H54 (cell line): Measurements from ENCODE around the gene HNRNPUL2.
A peak's percentile ranks its signal among the peaks of the same experiment; 100 is the strongest.
"Not testable (repeated sequence)": the region's sequence is repeated elsewhere in the genome, so short reads cannot be mapped to it uniquely, and the experiment has no call there.

Experiments used
- DNase-seq: peaks from one replicate; pipeline ENCODE4 v3.0.0; 2011; ENCODE audit warnings: low spot score, mixed read lengths; ENCODE audit not compliant: insufficient read length
- FAIRE-seq: peaks from 3 replicates; lab custom pipeline; 2011; peaks lifted over from hg19 to GRCh38; lab: Jason Lieb, UNC
- POLR2A ChIP-seq: IDR thresholded peaks from 2 replicates; pipeline ENCODE4 v1.6.1; 2011; ENCODE audit warnings: low read depth, mild to moderate bottlenecking, low read length

Gene HNRNPUL2

DNA sequence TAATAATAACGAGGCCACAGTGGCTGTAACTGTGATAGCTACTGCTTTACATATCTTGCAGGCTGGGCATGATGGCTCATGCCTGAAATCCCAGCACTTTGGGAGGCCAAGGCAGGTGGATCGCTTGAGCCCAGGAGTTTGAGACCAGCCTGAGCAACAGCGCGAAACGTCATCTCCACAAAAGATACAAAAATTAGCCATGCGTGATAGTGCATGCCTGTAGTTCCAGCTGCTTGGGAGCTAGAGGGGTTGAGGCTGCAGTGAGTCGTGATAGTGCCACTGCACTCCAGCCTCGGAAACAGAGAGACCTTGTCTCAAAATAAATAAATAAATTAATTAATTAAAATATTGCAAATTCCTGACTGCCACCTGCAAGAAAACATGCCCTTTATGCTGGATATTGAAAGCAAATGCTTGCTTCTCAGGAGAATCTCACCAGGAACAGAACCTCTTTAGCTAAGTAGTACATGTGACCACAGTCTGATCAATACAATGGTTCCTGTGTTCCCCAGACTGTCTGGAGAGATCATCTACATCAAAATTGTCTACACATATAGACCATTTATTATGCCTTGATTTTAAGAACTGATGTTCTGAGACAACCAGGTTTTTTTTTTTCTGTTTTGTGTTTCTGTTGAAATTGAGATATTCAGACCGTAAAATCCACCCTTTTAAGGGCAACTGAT is 20.4 kb upstream of the HNRNPUL2 start:
- DNase-seq (no peak), FAIRE-seq (no peak)
- no peak for TF ChIP-seq POLR2A

- no peak for DNase-seq
Observed at GRCh38 chr11:62737196-62737595, 9.9 kb upstream of the HNRNPUL2 start.

GRCh38 chr11:62732830-62733229 is 5.6 kb upstream of the HNRNPUL2 start:
- no peak for FAIRE-seq
- TF ChIP-seq POLR2A, result no peak
- DNase-seq, result no peak

More at GRCh38 chr11:62737196-62737595, 9.9 kb upstream of the HNRNPUL2 start:
- FAIRE-seq, result no peak
- TF ChIP-seq POLR2A, result no peak

DNA sequence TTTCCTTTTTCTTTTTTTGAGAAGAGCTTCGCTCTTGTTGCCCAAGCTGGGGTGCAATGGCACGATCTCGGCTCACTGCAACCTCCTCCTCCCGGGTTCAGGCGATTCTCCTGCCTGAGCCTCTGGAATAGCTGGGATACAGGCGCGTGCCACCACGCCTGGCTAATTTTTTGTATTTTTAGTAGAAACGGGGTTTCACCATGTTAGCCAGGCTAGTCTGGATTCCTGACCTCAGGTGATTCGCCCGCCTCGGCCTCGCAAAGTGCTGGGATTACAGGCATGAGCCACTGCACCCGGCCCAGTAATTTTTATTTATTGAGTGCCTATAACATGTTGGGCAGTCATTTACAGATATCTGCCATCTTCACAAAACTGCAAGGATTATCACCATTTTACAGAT is 2.8 kb upstream of the HNRNPUL2 start:
- not testable (repeated sequence) for FAIRE-seq, DNase-seq

- peak; percentile 64 for DNase-seq
- no peak for FAIRE-seq
- peak; percentile 28; the same call in 1 of the 2 replicates for TF ChIP-seq POLR2A
Observed at GRCh38 chr11:62728171-62728988, 1.1 kb upstream of the HNRNPUL2 start, which contains the start of gene TTC9C. Gene TTC9C (plus strand): TSS chr11:62728486. CDS start chr11:62728849, 363 bp downstream.

- no peak for TF ChIP-seq POLR2A
- no peak for FAIRE-seq
- DNase-seq, result peak; percentile 63
Observed at GRCh38 chr11:62727872-62728170, 564 bp upstream of the HNRNPUL2 start.

- no peak for TF ChIP-seq POLR2A
Observed at GRCh38 chr11:62726915-62727164, 417 bp downstream of the HNRNPUL2 start.

DNA sequence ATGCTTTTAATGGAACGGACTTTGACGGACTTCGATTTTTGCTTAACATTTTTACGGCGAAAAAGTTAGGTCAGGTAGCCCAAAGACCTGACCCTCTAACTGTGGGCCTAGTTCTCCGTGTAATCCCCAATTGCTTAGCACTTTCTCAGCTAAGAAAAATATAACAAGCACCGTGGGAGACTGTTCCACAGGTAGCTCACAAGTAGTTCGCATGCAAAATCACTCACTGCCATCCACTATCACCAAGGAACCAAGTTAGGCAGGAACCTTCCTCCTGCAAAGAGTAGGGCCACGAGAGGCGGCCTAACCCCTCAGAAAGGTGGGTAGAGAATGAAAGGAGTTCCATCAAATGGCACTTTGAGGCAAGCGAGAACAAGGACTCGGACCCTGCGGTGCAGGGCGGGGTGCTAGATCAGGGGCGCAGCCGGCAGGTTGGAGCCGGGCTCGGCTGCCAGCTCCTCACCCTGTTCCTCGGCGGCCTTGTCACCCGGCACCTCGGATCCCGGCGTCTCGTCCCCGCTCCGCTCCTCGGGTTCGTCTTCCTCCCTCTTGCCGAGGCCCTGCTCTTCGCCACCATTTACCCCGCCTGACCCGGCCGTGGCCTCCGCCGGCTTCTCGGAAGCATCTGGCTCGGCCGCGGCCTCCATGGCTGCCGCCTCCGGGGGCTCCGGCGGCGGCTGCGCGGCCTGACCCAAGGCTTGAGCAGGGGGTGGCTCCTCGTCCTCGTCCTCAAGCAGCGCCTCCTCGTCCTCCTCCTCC is 922 bp downstream of the HNRNPUL2 start:
- TF ChIP-seq POLR2A, result no peak
- DNase-seq (no peak), FAIRE-seq (no peak)

More at GRCh38 chr11:62726915-62727164, 417 bp downstream of the HNRNPUL2 start:
- DNase-seq (no peak), FAIRE-seq (no peak)

GRCh38 chr11:62725646-62726045 is 1.6 kb downstream of the HNRNPUL2 start:
- TF ChIP-seq POLR2A, result no peak
- FAIRE-seq (no peak), DNase-seq (no peak)

DNA sequence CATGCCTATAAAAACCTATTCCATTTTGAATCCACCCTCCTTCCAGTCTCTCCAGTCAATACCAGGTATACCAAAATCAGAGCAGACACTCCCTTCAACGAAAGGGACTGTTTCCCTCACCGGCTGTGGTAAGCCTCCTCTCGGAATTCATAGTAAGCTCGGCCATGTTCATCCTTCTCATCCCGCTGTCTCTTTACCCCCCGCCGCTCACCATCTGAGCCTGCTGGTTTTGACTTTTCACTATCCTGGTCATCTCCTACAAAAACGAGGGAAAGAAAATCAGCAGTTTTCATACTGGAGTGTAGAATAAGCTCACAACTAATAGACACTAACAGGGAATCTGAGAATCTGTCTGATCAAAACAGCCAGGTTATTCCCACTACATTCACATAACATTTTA is 3.1 kb downstream of the HNRNPUL2 start:
- no peak for TF ChIP-seq POLR2A
- FAIRE-seq, result no peak
- no peak for DNase-seq

DNA sequence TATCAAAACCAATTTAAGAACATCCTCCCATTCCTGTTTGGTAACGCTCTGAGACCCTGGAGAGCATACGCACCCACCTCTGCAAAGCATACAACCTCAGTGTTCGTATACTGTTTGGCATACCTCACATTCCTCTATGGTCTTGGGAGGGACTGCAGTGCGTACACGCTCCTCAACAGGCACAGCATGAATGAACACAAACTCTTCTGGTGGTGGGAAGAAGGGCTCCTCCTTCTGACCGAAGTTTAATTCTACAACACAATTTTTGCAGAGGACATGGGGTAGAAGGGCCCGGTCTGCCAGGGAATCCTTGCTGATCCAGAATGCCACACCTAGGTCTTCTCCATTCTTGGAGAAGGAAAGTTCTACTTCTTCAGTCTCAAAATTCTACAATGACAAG is 5.3 kb downstream of the HNRNPUL2 start:
- no peak for TF ChIP-seq POLR2A
- FAIRE-seq (no peak), DNase-seq (no peak)

- TF ChIP-seq POLR2A, result no peak
- no peak for DNase-seq
- FAIRE-seq, result no peak
Observed at GRCh38 chr11:62719302-62719978, 7.8 kb downstream of the HNRNPUL2 start.

DNA sequence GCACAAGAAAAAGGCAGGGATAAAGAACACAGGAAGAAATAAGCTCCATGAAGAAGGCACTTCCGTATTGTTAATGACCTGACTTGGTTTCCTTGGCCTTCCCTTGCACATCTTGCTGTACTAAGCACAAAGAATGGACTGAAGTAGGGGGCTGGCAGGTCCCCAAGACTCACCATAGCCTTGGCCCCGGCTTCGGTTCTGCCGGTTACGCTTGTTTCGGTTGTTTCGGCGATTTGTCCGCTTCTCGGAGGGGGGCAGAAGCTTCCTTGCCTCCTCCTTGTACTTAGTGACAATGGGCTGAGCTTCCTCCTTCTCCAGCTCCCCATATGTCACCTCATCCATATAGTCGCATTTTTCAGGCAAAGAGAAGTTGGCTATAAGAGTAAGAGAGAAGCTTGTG is 10.4 kb downstream of the HNRNPUL2 start:
- FAIRE-seq (no peak), DNase-seq (no peak)
- no peak for TF ChIP-seq POLR2A

DNA sequence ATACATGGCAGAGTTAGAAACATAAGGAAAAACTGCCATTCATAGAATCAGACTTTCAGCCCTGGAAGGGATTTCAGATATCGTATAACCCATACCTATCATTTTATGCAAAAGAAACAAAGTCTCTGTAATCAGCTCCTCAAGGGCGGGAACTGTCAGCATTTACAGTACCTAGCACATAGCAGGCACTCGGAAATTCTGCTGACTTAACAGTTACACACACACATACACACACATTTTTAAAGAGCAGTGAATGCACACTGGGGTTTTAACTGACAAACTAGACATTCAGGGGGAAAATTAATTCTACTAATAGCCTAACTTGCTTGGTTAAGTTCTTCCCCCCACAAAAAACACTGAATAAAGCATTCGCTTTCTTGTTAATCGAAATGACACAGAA is 11.1 kb downstream of the HNRNPUL2 start:
- no peak for TF ChIP-seq POLR2A
- FAIRE-seq, result no peak

More for the DNA sequence above, 11.1 kb downstream of the HNRNPUL2 start:
- no peak for DNase-seq
